Suprapubic skin (tissue), 4 donors: ENCODE data around the gene DAP. TPM values are rescaled to one million over a fixed set of nuclear protein-coding genes. Genes with fewer than 3 reads are reported as not detected.
"Not testable (repeated sequence)": the region's sequence is repeated elsewhere in the genome, so short reads cannot be mapped to it uniquely, and the experiment has no call there.

Experiments used
- DNase-seq, 2 donors: peaks; one replicate each; pipeline ENCODE4 v3.0.0-alpha.2; 2019; ENCODE audit warnings: low spot score in 2 of 2
- H3K27ac ChIP-seq: fragments of 200-600 bp; sonication (generic); one replicate; pipeline ENCODE4 v1.5.1; 2019
- H3K27me3 ChIP-seq: fragments of 200-600 bp; sonication (generic); one replicate; pipeline ENCODE4 v1.5.1; 2019
- H3K36me3 ChIP-seq: fragments of 200-600 bp; sonication (generic); one replicate; pipeline ENCODE4 v1.5.1; 2019
- H3K4me1 ChIP-seq: fragments of 200-600 bp; sonication (generic); one replicate; pipeline ENCODE4 v1.5.1; 2019
- H3K4me3 ChIP-seq: fragments of 200-600 bp; sonication (generic); one replicate; pipeline ENCODE4 v1.5.1; 2019; ENCODE audit warnings: mild to moderate bottlenecking
- H3K9me3 ChIP-seq: fragments of 200-600 bp; sonication (generic); one replicate; pipeline ENCODE4 v1.5.1; 2019
- CTCF ChIP-seq, 2 donors: fragments of 200-600 bp in 1 of 2; fragments of 450-650 bp in 1 of 2; sonication (generic) in 1 of 2; IDR thresholded peaks; one replicate each; pipeline ENCODE4 v1.5.1; 2016 to 2019; ENCODE audit warnings: antibody characterized with exemption in 2 of 2, mild to moderate bottlenecking in 1 of 2, moderate library complexity in 1 of 2
- EP300 ChIP-seq: sonication (generic); formaldehyde crosslinking; IDR thresholded peaks from one replicate; pipeline ENCODE4 v1.6.1; 2017; ENCODE audit warnings: antibody characterized with exemption
- POLR2A ChIP-seq, 2 donors: fragments of 450-650 bp; IDR thresholded peaks; one replicate each; pipeline ENCODE4 v1.6.1; 2017; ENCODE audit warnings: antibody characterized with exemption in 2 of 2, mild to moderate bottlenecking in 2 of 2, moderate library complexity in 2 of 2
- POLR2AphosphoS5 ChIP-seq, 3 donors: sonication (generic); formaldehyde crosslinking; IDR thresholded peaks; one replicate each; pipeline ENCODE4 v1.6.1; 2017; ENCODE audit warnings: antibody characterized with exemption in 3 of 3
- WGBS: methylation state at CpG from one replicate; pipeline ENCODE4 v1.1.5; 2018; 5-methylcytosine and 5-hydroxymethylcytosine counted together
- total RNA-seq, 4 donors: library from RNA; depleted of rRNA; stranded (reverse); fragments of >200 nt; gene quantifications; one replicate each; pipeline ENCODE4 v1.1.0, GENCODE V29; 2016

Gene DAP
- total RNA-seq, 4 donors from 2014 or later, result 37.8 to 71.7 (median 56.4) TPM

GRCh38 chr5:10719965-10720364, 41.1 kb downstream of the DAP start:
- Histone ChIP-seq H3K27me3 (no peaks in the 10 kb centered on the region), H3K4me3 (no peak overlapping the region), H3K4me1 (peaks cover 12% of the 10 kb centered on the region), H3K36me3 (no peaks in the 10 kb centered on the region), H3K27ac (no peak overlapping the region), H3K9me3 (no peaks in the 10 kb centered on the region)
- 96% methylated on average over 2 of the region's 2 CpGs for WGBS
- no peak for TF ChIP-seq POLR2AphosphoS5 (IDR thresholded peaks at IDR 0.05)
- TF ChIP-seq EP300, result no peak
- no peak for TF ChIP-seq CTCF (IDR thresholded peaks at IDR 0.05)
- no peak for TF ChIP-seq POLR2A (IDR thresholded peaks at IDR 0.05)
- DNase-seq, result no peak

- not testable (repeated sequence) for H3K27ac ChIP-seq, H3K9me3 ChIP-seq, H3K4me1 ChIP-seq, H3K27me3 ChIP-seq, DNase-seq, H3K36me3 ChIP-seq, H3K4me3 ChIP-seq
- 100% methylated on average over 1 of the region's 1 CpG for WGBS
Observed at GRCh38 chr5:10718617-10719016, 42.4 kb downstream of the DAP start.

- H3K9me3 ChIP-seq, H3K27me3 ChIP-seq, H3K27ac ChIP-seq, H3K4me1 ChIP-seq, H3K36me3 ChIP-seq, H3K4me3 ChIP-seq, DNase-seq: not testable (repeated sequence)
- 97% methylated on average over 3 of the region's 3 CpGs for WGBS
Observed at GRCh38 chr5:10716825-10717224, 44.2 kb downstream of the DAP start.

GRCh38 chr5:10715605-10716290, 45.3 kb downstream of the DAP start:
- H3K27ac ChIP-seq, result no peak overlapping the region
- no peak for TF ChIP-seq EP300
- TF ChIP-seq POLR2A (IDR thresholded peaks at IDR 0.05), result no peak
- no peak for TF ChIP-seq CTCF (IDR thresholded peaks at IDR 0.05)
- no peak for TF ChIP-seq POLR2AphosphoS5 (IDR thresholded peaks at IDR 0.05)
- WGBS, result 73% methylated on average over 9 of the region's 9 CpGs
- H3K4me1 ChIP-seq, result no peaks in the 10 kb centered on the region
- H3K4me3 ChIP-seq, result no peak overlapping the region
- H3K36me3 ChIP-seq, result no peaks in the 10 kb centered on the region
- H3K9me3 ChIP-seq, result no peaks in the 10 kb centered on the region
- no peaks in the 10 kb centered on the region for H3K27me3 ChIP-seq
- no peak for DNase-seq

GRCh38 chr5:10712574-10713366, 48.3 kb downstream of the DAP start:
- Histone ChIP-seq H3K27ac (no peak overlapping the region), H3K4me1 (no peaks in the 10 kb centered on the region), H3K36me3 (no peaks in the 10 kb centered on the region), H3K4me3 (no peak overlapping the region), H3K27me3 (no peaks in the 10 kb centered on the region), H3K9me3 (no peaks in the 10 kb centered on the region)
- TF ChIP-seq EP300, result no peak
- TF ChIP-seq POLR2AphosphoS5 (IDR thresholded peaks at IDR 0.05), result no peak
- TF ChIP-seq CTCF (IDR thresholded peaks at IDR 0.05), result no peak
- no peak for TF ChIP-seq POLR2A (IDR thresholded peaks at IDR 0.05)
- no peak for DNase-seq
- 93% methylated on average over 6 of the region's 8 CpGs for WGBS

GRCh38 chr5:10711562-10711961, 49.5 kb downstream of the DAP start:
- H3K9me3 ChIP-seq, result no peaks in the 10 kb centered on the region
- no peaks in the 10 kb centered on the region for H3K4me1 ChIP-seq
- 84% methylated on average over 6 of the region's 6 CpGs for WGBS
- no peaks in the 10 kb centered on the region for H3K36me3 ChIP-seq
- TF ChIP-seq POLR2A (IDR thresholded peaks at IDR 0.05) (no peak), EP300 (no peak), POLR2AphosphoS5 (IDR thresholded peaks at IDR 0.05) (no peak), CTCF (IDR thresholded peaks at IDR 0.05) (no peak)
- DNase-seq, result no peak
- no peak overlapping the region for H3K4me3 ChIP-seq
- no peaks in the 10 kb centered on the region for H3K27me3 ChIP-seq
- H3K27ac ChIP-seq, result no peak overlapping the region
